Endothelial cell of umbilical vein (primary cell): ENCODE measurements around the gene CFHR1. TPM values are rescaled to one million over a fixed set of nuclear protein-coding genes. Genes with fewer than 3 reads are reported as not detected.
"Not testable (repeated sequence)": the region's sequence is repeated elsewhere in the genome, so short reads cannot be mapped to it uniquely, and the experiment has no call there.

Source experiments
- BruUV-seq: library from RNA; stranded (reverse); fragments of 400-500 nt; replicated peaks from 2 replicates; lab custom pipeline; 2021; lab: Mats Ljungman, UMichigan
- CTCF ChIA-PET: fragments of 300-600, 350-600 bp; sonication (Branson Sonifier 250); formaldehyde crosslinking; loops from one replicate; lab custom pipeline; 2021; ENCODE audit warnings: antibody characterized with exemption, inconsistent platforms; lab: Charles Lee
- POLR2A ChIA-PET: fragments of 300-600, 350-600 bp; sonication (Branson Sonifier 250); formaldehyde crosslinking; loops from one replicate; lab custom pipeline; 2021; ENCODE audit warnings: antibody characterized with exemption, inconsistent platforms; lab: Charles Lee
- DNase-seq: peaks from one replicate; pipeline ENCODE4 v3.0.0-alpha.2; 2011; ENCODE audit warnings: low read depth, low spot score
- FAIRE-seq: peaks from 2 replicates; lab custom pipeline; 2011; peaks lifted over from hg19 to GRCh38; lab: Jason Lieb, UNC
- H2AFZ ChIP-seq: 2 replicates; pipeline ENCODE4 v1.6.0; 2012; ENCODE audit warnings: low read depth, low read length, control low read depth, inconsistent platforms
- H3K27ac ChIP-seq: 2 replicates; pipeline ENCODE4 v1.5.1; 2011; ENCODE audit warnings: low read depth, mild to moderate bottlenecking, control low read depth, low read length, moderate library complexity; ENCODE audit not compliant: insufficient read depth
- H3K27me3 ChIP-seq, 2 experiments: 2 replicates each; pipeline versions ENCODE4 v1.6.0 to v1.6.1; 2011; ENCODE audit warnings: low read length in 2 of 2, mixed read lengths in 1 of 2; ENCODE audit not compliant: control insufficient read depth in 2 of 2, insufficient read depth in 2 of 2
- H3K36me3 ChIP-seq, 2 experiments: 2 replicates in 1 of 2; 3 replicates in 1 of 2; pipeline ENCODE4 v1.5.1; 2011; ENCODE audit warnings: low read length in 2 of 2, mild to moderate bottlenecking in 1 of 2, moderate library complexity in 1 of 2; ENCODE audit not compliant: control insufficient read depth in 2 of 2, insufficient read depth in 2 of 2; ENCODE audit errors: extremely low read depth in 1 of 2
- H3K4me1 ChIP-seq: 3 replicates; pipeline ENCODE4 v1.5.1; 2011; ENCODE audit warnings: mild to moderate bottlenecking, low read length; ENCODE audit not compliant: control insufficient read depth, insufficient read depth; ENCODE audit errors: extremely low read depth
- H3K4me2 ChIP-seq: 2 replicates; pipeline ENCODE4 v1.6.1; 2011; ENCODE audit warnings: low read length, control low read depth, mixed read lengths; ENCODE audit not compliant: insufficient read depth
- H3K4me3 ChIP-seq, 3 experiments: fragments of 200-600 bp in 1 of 3; sonication (generic), shearing (Covaris generic) in 1 of 3; replicated peaks in 1 of 3; 2 replicates each; pipeline ENCODE4 v1.5.1; 2011 to 2016; ENCODE audit warnings: control low read depth in 3 of 3, low read length in 3 of 3, mild to moderate bottlenecking in 2 of 3, inconsistent platforms in 1 of 3, low read depth in 1 of 3, moderate library complexity in 1 of 3; ENCODE audit not compliant: insufficient read depth in 1 of 3
- H3K79me2 ChIP-seq: 2 replicates; pipeline ENCODE4 v1.6.0; 2012; ENCODE audit warnings: low read length, inconsistent platforms; ENCODE audit not compliant: control insufficient read depth, insufficient read depth
- H3K9ac ChIP-seq: replicated peaks from 2 replicates; pipeline ENCODE3; 2011; ENCODE audit warnings: low read length, control low read depth; ENCODE audit not compliant: insufficient read depth; ENCODE audit errors: extremely low read depth
- H3K9me1 ChIP-seq: replicated peaks from 3 replicates; pipeline ENCODE4 v1.6.0; 2011; ENCODE audit warnings: mild to moderate bottlenecking, low read length; ENCODE audit not compliant: control insufficient read depth, insufficient read depth; ENCODE audit errors: extremely low read depth
- H3K9me3 ChIP-seq: replicated peaks from 2 replicates; pipeline ENCODE4 v1.5.1; 2012; ENCODE audit warnings: low read length, inconsistent platforms; ENCODE audit not compliant: control insufficient read depth, insufficient read depth
- H4K20me1 ChIP-seq: replicated peaks from 2 replicates; pipeline ENCODE3; 2011; ENCODE audit warnings: mild to moderate bottlenecking, low read length; ENCODE audit not compliant: control insufficient read depth, insufficient read depth; ENCODE audit errors: extremely low read depth
- FOS ChIP-seq: IDR thresholded peaks from 2 replicates; pipeline ENCODE4 v1.6.1; 2011; ENCODE audit warnings: mild to moderate bottlenecking, low read length, moderate library complexity, borderline replicate concordance; ENCODE audit not compliant: insufficient read depth
- POLR2A ChIP-seq: IDR thresholded peaks from 2 replicates; pipeline ENCODE4 v1.6.1; 2012; ENCODE audit warnings: low read depth, mild to moderate bottlenecking, control low read depth, low read length
- POLR2AphosphoS5 ChIP-seq: IDR thresholded peaks from 2 replicates; pipeline ENCODE4 v1.6.1; 2012; ENCODE audit warnings: low read depth, mild to moderate bottlenecking, control low read depth, low read length, moderate library complexity; ENCODE audit not compliant: insufficient read depth
- dilution Hi-C: fragments of 300-500 bp; cut with MboI; formaldehyde crosslinking; loops from one replicate; pipeline ENCODE4 v1.15.0; 2019; ENCODE audit warnings: low sequenced_read_pairs; ENCODE audit not compliant: extremely low pct_ligation_motif_present
- intact Hi-C: fragments of 100-400 bp; cut with micrococcal nuclease; formaldehyde crosslinking; loops from one replicate; pipeline ENCODE4 v1.10.0; 2022
- polyA plus RNA-seq, 4 experiments: library from polyadenylated mRNA; depleted of rRNA in 3 of 4; stranded (reverse) in 3 of 4; unstranded in 1 of 4; fragments of >200 nt; gene quantifications; 2 replicates each; pipeline versions ENCODE4 v1.2.1 to v1.2.3, GENCODE V29; 2011 to 2012; ENCODE audit warnings: missing spikeins in 1 of 4
- total RNA-seq: library from RNA; stranded (reverse); gene quantifications from 2 replicates; pipeline ENCODE4 v1.2.3, GENCODE V29; 2021

Gene CFHR1
- total and polyA plus RNA-seq, 2 donors (not counting 3 experiments of a cell fraction or from before 2014, with no cell fraction given) = 0.11 TPM; not detected in 1

GRCh38 chr1:196849613-196850492, 30.3 kb downstream of the CFHR1 start:
- H3K27me3 ChIP-seq, H3K79me2 ChIP-seq, H3K9me3 ChIP-seq, FAIRE-seq, CTCF ChIA-PET, H3K4me3 ChIP-seq, dilution Hi-C loops, H3K27ac ChIP-seq, H3K9me1 ChIP-seq, BruUV-seq, H4K20me1 ChIP-seq, H3K4me1 ChIP-seq, H3K36me3 ChIP-seq, intact Hi-C loops, H2AFZ ChIP-seq, DNase-seq, POLR2A ChIA-PET, H3K4me2 ChIP-seq, H3K9ac ChIP-seq: not testable (repeated sequence)

GRCh38 chr1:196856053-196856452, 36.5 kb downstream of the CFHR1 start:
- no peaks in the 10 kb centered on the region for H3K4me1 ChIP-seq
- no peaks in the 10 kb centered on the region for H3K36me3 ChIP-seq
- DNase-seq (no peak), FAIRE-seq (no peak)
- no peaks in the 10 kb centered on the region for H3K9me1 ChIP-seq
- H3K9me3 ChIP-seq = no peaks in the 10 kb centered on the region
- no peak overlapping the region for H2AFZ ChIP-seq
- no peak overlapping the region for H3K9ac ChIP-seq
- H3K27ac ChIP-seq = no peak overlapping the region
- no peaks in the 10 kb centered on the region for H3K79me2 ChIP-seq
- TF ChIP-seq POLR2A (no peak), POLR2AphosphoS5 (no peak), FOS (no peak)
- no peak overlapping the region for H3K4me2 ChIP-seq
- ChIA-PET CTCF (no interaction called here), POLR2A (no interaction called here)
- H3K4me3 ChIP-seq = no peak overlapping the region
- H3K27me3 ChIP-seq = no peaks in the 10 kb centered on the region
- intact Hi-C loops (no loop called here), dilution Hi-C loops (no loop called here)
- no peaks in the 10 kb centered on the region for H4K20me1 ChIP-seq
- no TSS peak for BruUV-seq
